H9 (cell line): ENCODE data around the gene CALM1. TPM values are rescaled to one million over a fixed set of nuclear protein-coding genes. Genes with fewer than 3 reads are reported as not detected.

Experiments
- DNase-seq: peaks from one replicate; pipeline ENCODE4 v3.0.0-alpha.2; 2017
- H2AFZ ChIP-seq: one replicate; pipeline ENCODE4 v1.6.1; 2013; ENCODE audit warnings: mild to moderate bottlenecking, low read length, control low read depth, moderate library complexity
- H2AK5ac ChIP-seq: 2 replicates; pipeline ENCODE4 v1.6.1; 2013; ENCODE audit warnings: low read length, control low read depth, mixed read lengths; ENCODE audit not compliant: insufficient read length
- H2BK120ac ChIP-seq: one replicate; pipeline ENCODE4 v1.6.1; 2013; ENCODE audit warnings: low read depth, mild to moderate bottlenecking, low read length, control low read depth, inconsistent platforms; ENCODE audit not compliant: poor library complexity, severe bottlenecking
- H2BK12ac ChIP-seq: 2 replicates; pipeline ENCODE4 v1.6.1; 2013; ENCODE audit warnings: low read length, control low read depth, mixed read lengths, low read depth; ENCODE audit not compliant: insufficient read length
- H2BK15ac ChIP-seq: 2 replicates; pipeline ENCODE4 v1.6.1; 2013; ENCODE audit warnings: low read depth, low read length, control low read depth
- H2BK20ac ChIP-seq: one replicate; pipeline ENCODE4 v1.6.1; 2013; ENCODE audit warnings: low read depth, mild to moderate bottlenecking, low read length, control low read depth, inconsistent platforms; ENCODE audit not compliant: poor library complexity, severe bottlenecking
- H2BK5ac ChIP-seq: 2 replicates; pipeline ENCODE4 v1.6.1; 2013; ENCODE audit warnings: low read length, control low read depth, mixed read lengths; ENCODE audit not compliant: insufficient read length
- H3K14ac ChIP-seq: 2 replicates; pipeline ENCODE4 v1.6.1; 2013; ENCODE audit warnings: low read length, control low read depth; ENCODE audit not compliant: insufficient read depth
- H3K18ac ChIP-seq: 2 replicates; pipeline ENCODE4 v1.6.1; 2013; ENCODE audit warnings: low read depth, mild to moderate bottlenecking, mixed read lengths, low read length, control low read depth; ENCODE audit not compliant: insufficient read length
- H3K23ac ChIP-seq: 2 replicates; pipeline ENCODE4 v1.6.1; 2013; ENCODE audit warnings: low read length, control low read depth, mixed read lengths, low read depth; ENCODE audit not compliant: insufficient read length
- H3K23me2 ChIP-seq: 2 replicates; pipeline ENCODE4 v1.6.1; 2013; ENCODE audit warnings: low read depth, mild to moderate bottlenecking, mixed read lengths, low read length, control low read depth; ENCODE audit not compliant: insufficient read length, poor library complexity, severe bottlenecking
- H3K27ac ChIP-seq: 2 replicates; pipeline ENCODE4 v1.5.1; 2013; ENCODE audit warnings: low read length, control low read depth, mixed read lengths, low read depth; ENCODE audit not compliant: insufficient read length
- H3K27me3 ChIP-seq: 2 replicates; pipeline ENCODE4 v1.6.1; 2013; ENCODE audit warnings: low read length, control low read depth, inconsistent platforms; ENCODE audit not compliant: insufficient read depth
- H3K4ac ChIP-seq: 2 replicates; pipeline ENCODE4 v1.6.1; 2013; ENCODE audit warnings: low read depth, mild to moderate bottlenecking, control low read depth, inconsistent platforms, low read length, moderate library complexity
- H3K4me1 ChIP-seq: 2 replicates; pipeline ENCODE4 v1.6.1; 2013; ENCODE audit warnings: low read length, control low read depth, inconsistent platforms; ENCODE audit not compliant: insufficient read depth
- H3K4me2 ChIP-seq: 2 replicates; pipeline ENCODE4 v1.6.1; 2013; ENCODE audit warnings: low read length, control low read depth, mixed read lengths; ENCODE audit not compliant: insufficient read length, insufficient read depth
- H3K56ac ChIP-seq: 2 replicates; pipeline ENCODE4 v1.6.1; 2013; ENCODE audit warnings: low read depth, mild to moderate bottlenecking, mixed read lengths, low read length, control low read depth; ENCODE audit not compliant: insufficient read length
- H3K79me1 ChIP-seq: 2 replicates; pipeline ENCODE4 v1.6.1; 2013; ENCODE audit warnings: low read depth, mild to moderate bottlenecking, moderate library complexity, low read length, control low read depth, inconsistent platforms; ENCODE audit not compliant: insufficient read depth, poor library complexity, severe bottlenecking
- H3K79me2 ChIP-seq: 2 replicates; pipeline ENCODE4 v1.6.1; 2013; ENCODE audit warnings: low read length, control low read depth, inconsistent platforms; ENCODE audit not compliant: insufficient read depth
- H3K9ac ChIP-seq: 2 replicates; pipeline ENCODE4 v1.6.1; 2013; ENCODE audit warnings: low read length, control low read depth, mixed read lengths; ENCODE audit not compliant: insufficient read length; ENCODE audit errors: extremely low read depth
- H3K9me3 ChIP-seq: one replicate; pipeline ENCODE4 v1.6.1; 2013; ENCODE audit warnings: low read depth, low read length, inconsistent platforms; ENCODE audit not compliant: control insufficient read depth
- H3T11ph ChIP-seq: one replicate; pipeline ENCODE4 v1.6.1; 2013; ENCODE audit warnings: mild to moderate bottlenecking, low read length, control low read depth, inconsistent platforms
- H4K20me1 ChIP-seq: one replicate; pipeline ENCODE4 v1.6.1; 2013; ENCODE audit not compliant: control insufficient read depth, insufficient read length, insufficient read depth
- H4K5ac ChIP-seq: 2 replicates; pipeline ENCODE4 v1.6.1; 2013; ENCODE audit warnings: low read depth, mild to moderate bottlenecking, mixed read lengths, low read length, control low read depth; ENCODE audit not compliant: insufficient read length
- H4K8ac ChIP-seq: replicated peaks from 2 replicates; pipeline ENCODE4 v1.6.1; 2013; ENCODE audit warnings: low read length, control low read depth, mixed read lengths, low read depth; ENCODE audit not compliant: insufficient read length
- H4K91ac ChIP-seq: 2 replicates; pipeline ENCODE4 v1.6.1; 2013; ENCODE audit warnings: low read depth, mild to moderate bottlenecking, moderate library complexity, mixed read lengths, low read length, control low read depth; ENCODE audit not compliant: insufficient read length
- H3K27ac Mint-ChIP-seq, 3 experiments: 2 replicates in 2 of 3; 3 replicates in 1 of 3; pipeline ENCODE4 v1.8.0; 2020 to 2021; ENCODE audit warnings: mixed read lengths in 3 of 3, mild to moderate bottlenecking in 1 of 3, moderate library complexity in 1 of 3
- H3K27me3 Mint-ChIP-seq: 2 replicates; pipeline ENCODE4 v1.8.0; 2021; ENCODE audit warnings: low read depth, mild to moderate bottlenecking, moderate library complexity, mixed read lengths
- H3K36me3 Mint-ChIP-seq, 3 experiments: 2 replicates in 2 of 3; 3 replicates in 1 of 3; pipeline ENCODE4 v1.8.0; 2020 to 2021; ENCODE audit warnings: low read depth in 3 of 3, mixed read lengths in 3 of 3; ENCODE audit not compliant: insufficient read depth in 1 of 3
- H3K4me1 Mint-ChIP-seq, 2 experiments: 2 replicates each; pipeline ENCODE4 v1.8.0; 2020; ENCODE audit warnings: mixed read lengths in 2 of 2
- H3K4me3 Mint-ChIP-seq, 2 experiments: 2 replicates in 1 of 2; 3 replicates in 1 of 2; pipeline ENCODE4 v1.8.0; 2020 to 2021; ENCODE audit warnings: mild to moderate bottlenecking in 2 of 2, mixed read lengths in 2 of 2, moderate library complexity in 1 of 2
- H3K9me3 Mint-ChIP-seq, 2 experiments: 2 replicates in 1 of 2; 3 replicates in 1 of 2; pipeline ENCODE4 v1.8.0; 2020; ENCODE audit warnings: mild to moderate bottlenecking in 2 of 2, mixed read lengths in 2 of 2, moderate library complexity in 1 of 2
- CTCF ChIP-seq: fragments of 200-600 bp; sonication (generic); conservative IDR thresholded peaks from 3 replicates; pipeline ENCODE4 v1.8.0; 2021; ENCODE audit warnings: antibody characterized with exemption, mild to moderate bottlenecking
- WGBS: extraction: QIAGEN DNeasy Blood & Tissue Kit; methylation state at CpG from one replicate; pipeline ENCODE4 v1.1.7; 2013; ENCODE audit warnings: missing lambda C conversion rate, low lambda C conversion rate, mixed read lengths; ENCODE audit not compliant: insufficient read length; ENCODE audit errors: extremely low coverage; 5-methylcytosine and 5-hydroxymethylcytosine counted together
- total RNA-seq: library from RNA; stranded (reverse); gene quantifications from 2 replicates; pipeline ENCODE4 v1.2.1, GENCODE V29; 2021

Gene CALM1
- total RNA-seq, 1 experiment from 2014 or later = 354 TPM

- Histone ChIP-seq H3K56ac (no peak overlapping the region), H4K5ac (no peak overlapping the region), H3K14ac (no peak overlapping the region), H3K4me1 (no peaks in the 10 kb centered on the region), H2BK120ac (no peak overlapping the region), H2BK20ac (no peak overlapping the region), H3K79me1 (no peaks in the 10 kb centered on the region), H2BK12ac (no peak overlapping the region), H3K23me2 (no peaks in the 10 kb centered on the region), H4K20me1 (no peaks in the 10 kb centered on the region), H3K23ac (no peak overlapping the region), H4K91ac (no peak overlapping the region), H3K27me3 (no peaks in the 10 kb centered on the region), H3K79me2 (no peaks in the 10 kb centered on the region), H3K9me3 (no peaks in the 10 kb centered on the region), H2BK5ac (no peak overlapping the region), H2BK15ac (no peak overlapping the region), H3K18ac (no peak overlapping the region), H3K9ac (no peak overlapping the region), H4K8ac (no peak overlapping the region), H3K4ac (no peak overlapping the region), H3K27ac (no peak overlapping the region), H2AK5ac (no peak overlapping the region), H3K4me2 (no peak overlapping the region), H3T11ph (no peak overlapping the region), H2AFZ (no peak overlapping the region)
- Mint-ChIP-seq H3K9me3 (no peaks in the 10 kb centered on the region; a peak in 1 of 5 replicates), H3K27ac (no peak overlapping the region), H3K36me3 (no peaks in the 10 kb centered on the region), H3K4me1 (peaks cover 18 to 19% of the 10 kb centered on the region in 2 experiments), H3K27me3 (no peaks in the 10 kb centered on the region; the same call in 1 of the 2 replicates), H3K4me3 (no peak overlapping the region)
- no CpG with 5 or more reads among the region's 10 CpGs for WGBS
- DNase-seq = no peak
- no peak for TF ChIP-seq CTCF
These were observed 29.3 kb downstream of the CALM1 start for GRCh38 chr14:90426031-90426540.
